ENCODE results near the gene FAM13A. TPM values are rescaled to one million over a fixed set of nuclear protein-coding genes. Genes with fewer than 3 reads are reported as not detected.
"Not testable (repeated sequence)": the region's sequence is repeated elsewhere in the genome, so short reads cannot be mapped to it uniquely, and the experiment has no call there.

FAM13A gene
- polyA plus RNA-seq, 1 experiment: 9.5 TPM

GRCh38 chr4:88854481-88854880 lies 202.5 kb downstream of the FAM13A start:
- no peak overlapping the region for H3K4me3 ChIP-seq (ENCODE audit: low read depth, low read length)
- DNase-seq (ENCODE audit: low read depth): no peak
- H3K27me3 ChIP-seq (ENCODE audit: control insufficient read depth, insufficient read depth, low read length): no peaks in the 10 kb centered on the region
- ChIA-PET CTCF (no interaction called here), POLR2A (no interaction called here)
- no peaks in the 10 kb centered on the region for H3K36me3 ChIP-seq (ENCODE audit: control insufficient read depth, insufficient read depth, low read length)
- TF ChIP-seq CTCF (IDR thresholded peaks at IDR 0.05; ENCODE audit: insufficient read depth, low read depth, low read length): no peak

- DNase-seq (ENCODE audit: low read depth); H3K4me3 ChIP-seq (ENCODE audit: low read depth, low read length); H3K36me3 ChIP-seq (ENCODE audit: control insufficient read depth, insufficient read depth, low read length); CTCF ChIA-PET; POLR2A ChIA-PET; H3K27me3 ChIP-seq (ENCODE audit: control insufficient read depth, insufficient read depth, low read length): not testable (repeated sequence)
Observed at GRCh38 chr4:88853583-88853982, 203.4 kb downstream of the FAM13A start.

- H3K27me3 ChIP-seq (ENCODE audit: control insufficient read depth, insufficient read depth, low read length): no peaks in the 10 kb centered on the region
- no peaks in the 10 kb centered on the region for H3K36me3 ChIP-seq (ENCODE audit: control insufficient read depth, insufficient read depth, low read length)
- DNase-seq (ENCODE audit: low read depth): no peak
- CTCF ChIA-PET: no interaction called here
- POLR2A ChIA-PET: no interaction called here
- no peak overlapping the region for H3K4me3 ChIP-seq (ENCODE audit: low read depth, low read length)
- no peak for TF ChIP-seq CTCF (IDR thresholded peaks at IDR 0.05; ENCODE audit: insufficient read depth, low read depth, low read length)
Observed at GRCh38 chr4:88846206-88846790, 210.7 kb downstream of the FAM13A start.

- Histone ChIP-seq H3K36me3 (ENCODE audit: control insufficient read depth, insufficient read depth, low read length) (no peaks in the 10 kb centered on the region), H3K4me3 (ENCODE audit: low read depth, low read length) (no peak overlapping the region), H3K27me3 (ENCODE audit: control insufficient read depth, insufficient read depth, low read length) (no peaks in the 10 kb centered on the region)
- TF ChIP-seq CTCF (IDR thresholded peaks at IDR 0.05; ENCODE audit: insufficient read depth, low read depth, low read length): no peak
- ChIA-PET CTCF (interaction anchor here (0.9 kb wide), 1 partner anchor 14 kb away, joined by 3 read pairs; no protein-coding TSS in a partner anchor), POLR2A (no interaction called here)
- DNase-seq (ENCODE audit: low read depth): no peak
Observed at GRCh38 chr4:88843067-88843685, 213.8 kb downstream of the FAM13A start.

- Histone ChIP-seq H3K27me3 (ENCODE audit: control insufficient read depth, insufficient read depth, low read length) (no peaks in the 10 kb centered on the region), H3K36me3 (ENCODE audit: control insufficient read depth, insufficient read depth, low read length) (no peaks in the 10 kb centered on the region), H3K4me3 (ENCODE audit: low read depth, low read length) (no peak overlapping the region)
- TF ChIP-seq CTCF (IDR thresholded peaks at IDR 0.05; ENCODE audit: insufficient read depth, low read depth, low read length): no peak
- CTCF ChIA-PET: no interaction called here
- POLR2A ChIA-PET: no interaction called here
- no peak for DNase-seq (ENCODE audit: low read depth)
Observed at GRCh38 chr4:88841635-88842034, 215.3 kb downstream of the FAM13A start.

- H3K4me3 ChIP-seq (ENCODE audit: low read depth, low read length): no peak overlapping the region
- no peak for DNase-seq (ENCODE audit: low read depth)
- ChIA-PET POLR2A (no interaction called here), CTCF (no interaction called here)
- no peak for TF ChIP-seq CTCF (IDR thresholded peaks at IDR 0.05; ENCODE audit: insufficient read depth, low read depth, low read length)
- no peaks in the 10 kb centered on the region for H3K27me3 ChIP-seq (ENCODE audit: control insufficient read depth, insufficient read depth, low read length)
- H3K36me3 ChIP-seq (ENCODE audit: control insufficient read depth, insufficient read depth, low read length): no peaks in the 10 kb centered on the region
Observed at GRCh38 chr4:88836216-88836615, 220.8 kb downstream of the FAM13A start.

Measured in BJ (cell line).